Activated naive CD4-positive, alpha-beta T cell treated with anti-CD3 and anti-CD28 coated beads, Interleukin-2, amount 50 U/mL, for 24 hours (primary cell): ENCODE measurements around the gene PIMREG.

Source experiments
- H3K27ac Mint-ChIP-seq: one replicate; pipeline ENCODE4 v1.8.0; 2021; ENCODE audit warnings: mild to moderate bottlenecking, mixed read lengths
- H3K27me3 Mint-ChIP-seq: one replicate; pipeline ENCODE4 v1.8.0; 2021; ENCODE audit warnings: mixed read lengths
- H3K36me3 Mint-ChIP-seq: one replicate; pipeline ENCODE4 v1.8.0; 2021; ENCODE audit warnings: mixed read lengths
- H3K4me1 Mint-ChIP-seq: one replicate; pipeline ENCODE4 v1.8.0; 2021; ENCODE audit warnings: mixed read lengths
- H3K4me3 Mint-ChIP-seq: one replicate; pipeline ENCODE4 v1.8.0; 2021; ENCODE audit warnings: mild to moderate bottlenecking, mixed read lengths
- H3K9me3 Mint-ChIP-seq: one replicate; pipeline ENCODE4 v1.8.0; 2021; ENCODE audit warnings: mixed read lengths

Gene PIMREG

GRCh38 chr17:6464446-6465041 lies 20.3 kb downstream of the PIMREG start:
- Mint-ChIP-seq H3K36me3 (no peaks in the 10 kb centered on the region), H3K4me3 (no peak overlapping the region), H3K9me3 (no peaks in the 10 kb centered on the region), H3K27me3 (no peaks in the 10 kb centered on the region), H3K27ac (no peak overlapping the region), H3K4me1 (peaks cover 9% of the 10 kb centered on the region)

GRCh38 chr17:6465206-6466003 lies 21.1 kb downstream of the PIMREG start:
- Mint-ChIP-seq H3K36me3 (no peaks in the 10 kb centered on the region), H3K27me3 (no peaks in the 10 kb centered on the region), H3K9me3 (no peaks in the 10 kb centered on the region), H3K4me3 (no peak overlapping the region), H3K4me1 (peaks cover 9% of the 10 kb centered on the region), H3K27ac (no peak overlapping the region)

- Mint-ChIP-seq H3K36me3 (no peaks in the 10 kb centered on the region), H3K4me1 (no peaks in the 10 kb centered on the region), H3K4me3 (no peak overlapping the region), H3K27me3 (no peaks in the 10 kb centered on the region), H3K27ac (no peak overlapping the region), H3K9me3 (no peaks in the 10 kb centered on the region)
These were observed 23.3 kb downstream of the PIMREG start for GRCh38 chr17:6467567-6467966.

- H3K36me3 Mint-ChIP-seq: no peaks in the 10 kb centered on the region
- H3K4me1 Mint-ChIP-seq: peaks cover 4% of the 10 kb centered on the region
- no peak overlapping the region for H3K4me3 Mint-ChIP-seq
- H3K27me3 Mint-ChIP-seq: no peaks in the 10 kb centered on the region
- no peak overlapping the region for H3K27ac Mint-ChIP-seq
- no peaks in the 10 kb centered on the region for H3K9me3 Mint-ChIP-seq
These were observed 24.0 kb downstream of the PIMREG start for GRCh38 chr17:6468051-6468790.

- Mint-ChIP-seq H3K27ac (no peak overlapping the region), H3K36me3 (no peaks in the 10 kb centered on the region), H3K9me3 (no peaks in the 10 kb centered on the region), H3K4me1 (peaks cover 4% of the 10 kb centered on the region), H3K4me3 (no peak overlapping the region), H3K27me3 (no peaks in the 10 kb centered on the region)
These were observed 26.0 kb downstream of the PIMREG start for GRCh38 chr17:6470146-6470718.

GRCh38 chr17:6470751-6471521 lies 26.7 kb downstream of the PIMREG start:
- Mint-ChIP-seq H3K27me3 (no peaks in the 10 kb centered on the region), H3K9me3 (no peaks in the 10 kb centered on the region), H3K4me1 (peaks cover 4% of the 10 kb centered on the region)

GRCh38 chr17:6471531-6472465 lies 27.5 kb downstream of the PIMREG start:
- H3K27ac Mint-ChIP-seq: no peak overlapping the region
- no peaks in the 10 kb centered on the region for H3K36me3 Mint-ChIP-seq
- H3K4me3 Mint-ChIP-seq: no peak overlapping the region
- H3K4me1 Mint-ChIP-seq: peaks cover 4% of the 10 kb centered on the region
- H3K27me3 Mint-ChIP-seq: no peaks in the 10 kb centered on the region
- no peaks in the 10 kb centered on the region for H3K9me3 Mint-ChIP-seq

More at GRCh38 chr17:6470751-6471521, 26.7 kb downstream of the PIMREG start:
- H3K27ac Mint-ChIP-seq: no peak overlapping the region
- no peaks in the 10 kb centered on the region for H3K36me3 Mint-ChIP-seq
- H3K4me3 Mint-ChIP-seq: no peak overlapping the region

- Mint-ChIP-seq H3K4me1 (peaks cover 4% of the 10 kb centered on the region), H3K36me3 (no peaks in the 10 kb centered on the region), H3K27ac (no peak overlapping the region), H3K9me3 (no peaks in the 10 kb centered on the region), H3K4me3 (no peak overlapping the region), H3K27me3 (no peaks in the 10 kb centered on the region)
These were observed 28.3 kb downstream of the PIMREG start for GRCh38 chr17:6472517-6472916.

GRCh38 chr17:6473128-6473767 lies 29.0 kb downstream of the PIMREG start:
- Mint-ChIP-seq H3K4me3 (no peak overlapping the region), H3K9me3 (no peaks in the 10 kb centered on the region), H3K4me1 (peaks cover 4% of the 10 kb centered on the region), H3K36me3 (no peaks in the 10 kb centered on the region), H3K27me3 (no peaks in the 10 kb centered on the region), H3K27ac (no peak overlapping the region)

- no peaks in the 10 kb centered on the region for H3K9me3 Mint-ChIP-seq
- H3K4me3 Mint-ChIP-seq: no peak overlapping the region
- H3K36me3 Mint-ChIP-seq: no peaks in the 10 kb centered on the region
- H3K27ac Mint-ChIP-seq: no peak overlapping the region
- H3K4me1 Mint-ChIP-seq: peaks cover 4% of the 10 kb centered on the region
- H3K27me3 Mint-ChIP-seq: no peaks in the 10 kb centered on the region
These were observed 30.1 kb downstream of the PIMREG start for GRCh38 chr17:6474376-6474775.

GRCh38 chr17:6474906-6475305 lies 30.7 kb downstream of the PIMREG start:
- Mint-ChIP-seq H3K4me3 (no peak overlapping the region), H3K27me3 (no peaks in the 10 kb centered on the region), H3K27ac (no peak overlapping the region), H3K9me3 (no peaks in the 10 kb centered on the region), H3K36me3 (no peaks in the 10 kb centered on the region), H3K4me1 (peaks cover 4% of the 10 kb centered on the region)

- Mint-ChIP-seq H3K36me3 (no peaks in the 10 kb centered on the region), H3K27me3 (no peaks in the 10 kb centered on the region), H3K27ac (no peak overlapping the region), H3K4me3 (no peak overlapping the region), H3K4me1 (peaks cover 4% of the 10 kb centered on the region), H3K9me3 (no peaks in the 10 kb centered on the region)
These were observed 31.2 kb downstream of the PIMREG start for GRCh38 chr17:6475411-6475810.

GRCh38 chr17:6476076-6476809 lies 32.0 kb downstream of the PIMREG start:
- no peaks in the 10 kb centered on the region for H3K9me3 Mint-ChIP-seq
- no peaks in the 10 kb centered on the region for H3K27me3 Mint-ChIP-seq
- H3K4me1 Mint-ChIP-seq: peaks cover 4% of the 10 kb centered on the region
- H3K4me3 Mint-ChIP-seq: no peak overlapping the region
- no peak overlapping the region for H3K27ac Mint-ChIP-seq
- H3K36me3 Mint-ChIP-seq: no peaks in the 10 kb centered on the region
